Measurements from ENCODE around the gene CPSF7. TPM values are rescaled to one million over a fixed set of nuclear protein-coding genes. Genes with fewer than 3 reads are reported as not detected.

The CPSF7 gene
- polyA plus RNA-seq, 1 of the 3 experiments (the other 2 are of a cell fraction): 44.0 TPM

- Histone ChIP-seq H3K4me2 (no peak overlapping the region), H3K4me3 (ENCODE audit: low read depth in 2 of 2, low read length in 1 of 2) (no peak overlapping the region), H3K27ac (ENCODE audit: low read depth in 2 of 2, low read length in 1 of 2) (no peak overlapping the region), H3K4me1 (ENCODE audit: control insufficient read depth in 1 of 2, insufficient read depth in 2 of 2, low read depth in 1 of 2, low read length in 1 of 2) (no peaks in the 10 kb centered on the region), H3F3A (replicated peaks; ENCODE audit: insufficient read depth) (peaks cover 16% of the 10 kb centered on the region), H3K36me3 (replicated peaks in 1 of 2; ENCODE audit: control insufficient read depth in 1 of 2, insufficient read depth in 2 of 2, low read length in 1 of 2) (peaks cover 73 to 79% of the 10 kb centered on the region in 2 experiments), H4K20me1 (ENCODE audit: insufficient read depth) (0 out of 2 replicates have a peak, but pooled peaks cover 6% of the 10 kb centered on the region), H3K9me3 (no peaks in the 10 kb centered on the region), H3K79me2 (ENCODE audit: insufficient read depth) (peaks cover 14% of the 10 kb centered on the region; the same call in 1 of the 2 replicates), H3K27me3 (ENCODE audit: insufficient read depth) (no peaks in the 10 kb centered on the region), H3K9me2 (no peaks in the 10 kb centered on the region), H3K9ac (no peak overlapping the region), H2AFZ (ENCODE audit: low read depth) (no peak overlapping the region)
- ChIA-PET POLR2A (no interaction called here), CTCF (interaction anchor here (1.0 to 1.9 kb wide), 2 partner anchors 13 to 20 kb away, joined by 4 to 6 read pairs; no protein-coding TSS in a partner anchor)
- WGBS (ENCODE audit: low lambda C conversion rate): 100% methylated on average over 2 of the region's 2 CpGs
- DNase-seq: no peak
- TF ChIP-seq RXRA (IDR thresholded peaks at IDR 0.05; ENCODE audit: borderline replicate concordance, low read depth) (no peak), YY1 (IDR thresholded peaks at IDR 0.05; ENCODE audit: low read depth) (no peak), MEF2A (IDR thresholded peaks at IDR 0.05; ENCODE audit: borderline replicate concordance, low read depth) (no peak), MXI1 (IDR thresholded peaks at IDR 0.05; ENCODE audit: low read depth, low read length) (no peak), NRF1 (IDR thresholded peaks at IDR 0.05; ENCODE audit: low read depth, low read length) (no peak)
- TF ChIP-seq, protein P1, sequence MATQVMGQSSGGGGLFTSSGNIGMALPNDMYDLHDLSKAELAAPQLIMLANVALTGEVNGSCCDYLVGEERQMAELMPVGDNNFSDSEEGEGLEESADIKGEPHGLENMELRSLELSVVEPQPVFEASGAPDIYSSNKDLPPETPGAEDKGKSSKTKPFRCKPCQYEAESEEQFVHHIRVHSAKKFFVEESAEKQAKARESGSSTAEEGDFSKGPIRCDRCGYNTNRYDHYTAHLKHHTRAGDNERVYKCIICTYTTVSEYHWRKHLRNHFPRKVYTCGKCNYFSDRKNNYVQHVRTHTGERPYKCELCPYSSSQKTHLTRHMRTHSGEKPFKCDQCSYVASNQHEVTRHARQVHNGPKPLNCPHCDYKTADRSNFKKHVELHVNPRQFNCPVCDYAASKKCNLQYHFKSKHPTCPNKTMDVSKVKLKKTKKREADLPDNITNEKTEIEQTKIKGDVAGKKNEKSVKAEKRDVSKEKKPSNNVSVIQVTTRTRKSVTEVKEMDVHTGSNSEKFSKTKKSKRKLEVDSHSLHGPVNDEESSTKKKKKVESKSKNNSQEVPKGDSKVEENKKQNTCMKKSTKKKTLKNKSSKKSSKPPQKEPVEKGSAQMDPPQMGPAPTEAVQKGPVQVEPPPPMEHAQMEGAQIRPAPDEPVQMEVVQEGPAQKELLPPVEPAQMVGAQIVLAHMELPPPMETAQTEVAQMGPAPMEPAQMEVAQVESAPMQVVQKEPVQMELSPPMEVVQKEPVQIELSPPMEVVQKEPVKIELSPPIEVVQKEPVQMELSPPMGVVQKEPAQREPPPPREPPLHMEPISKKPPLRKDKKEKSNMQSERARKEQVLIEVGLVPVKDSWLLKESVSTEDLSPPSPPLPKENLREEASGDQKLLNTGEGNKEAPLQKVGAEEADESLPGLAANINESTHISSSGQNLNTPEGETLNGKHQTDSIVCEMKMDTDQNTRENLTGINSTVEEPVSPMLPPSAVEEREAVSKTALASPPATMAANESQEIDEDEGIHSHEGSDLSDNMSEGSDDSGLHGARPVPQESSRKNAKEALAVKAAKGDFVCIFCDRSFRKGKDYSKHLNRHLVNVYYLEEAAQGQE (IDR thresholded peaks at IDR 0.05; ENCODE audit: low read depth, low read length): no peak
Observed at GRCh38 chr11:61406067-61406466, 23.7 kb downstream of the CPSF7 start.

DNA sequence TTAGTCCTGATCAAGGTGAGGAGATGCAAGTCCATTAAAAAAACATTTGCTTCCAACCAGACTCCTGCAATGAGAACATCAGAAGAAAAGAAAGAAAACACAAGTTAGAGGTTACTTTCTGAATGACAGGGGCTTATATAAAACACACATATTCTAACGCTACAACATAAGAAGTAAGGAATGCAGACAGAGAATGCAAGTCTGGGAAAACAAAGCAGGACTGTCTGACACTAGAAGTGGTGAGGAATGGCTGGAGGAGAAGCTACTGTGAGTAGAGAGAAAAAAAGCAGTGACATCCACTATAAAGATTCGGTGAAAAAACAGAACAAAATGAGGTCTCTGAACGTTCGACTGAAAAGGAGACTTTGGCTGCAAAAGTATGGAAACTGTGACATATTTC is 25.1 kb downstream of the CPSF7 start:
- peaks cover 7% of the 10 kb centered on the region; the same call in 1 of the 2 replicates for H3K79me2 ChIP-seq (ENCODE audit: insufficient read depth)
- no peak overlapping the region for H3K27ac ChIP-seq (ENCODE audit: low read depth in 2 of 2, low read length in 1 of 2)
- H4K20me1 ChIP-seq (ENCODE audit: insufficient read depth): 0 out of 2 replicates have a peak, but pooled peaks cover 6% of the 10 kb centered on the region
- H2AFZ ChIP-seq (ENCODE audit: low read depth): no peak overlapping the region
- no peak for DNase-seq
- TF ChIP-seq, protein P2, sequence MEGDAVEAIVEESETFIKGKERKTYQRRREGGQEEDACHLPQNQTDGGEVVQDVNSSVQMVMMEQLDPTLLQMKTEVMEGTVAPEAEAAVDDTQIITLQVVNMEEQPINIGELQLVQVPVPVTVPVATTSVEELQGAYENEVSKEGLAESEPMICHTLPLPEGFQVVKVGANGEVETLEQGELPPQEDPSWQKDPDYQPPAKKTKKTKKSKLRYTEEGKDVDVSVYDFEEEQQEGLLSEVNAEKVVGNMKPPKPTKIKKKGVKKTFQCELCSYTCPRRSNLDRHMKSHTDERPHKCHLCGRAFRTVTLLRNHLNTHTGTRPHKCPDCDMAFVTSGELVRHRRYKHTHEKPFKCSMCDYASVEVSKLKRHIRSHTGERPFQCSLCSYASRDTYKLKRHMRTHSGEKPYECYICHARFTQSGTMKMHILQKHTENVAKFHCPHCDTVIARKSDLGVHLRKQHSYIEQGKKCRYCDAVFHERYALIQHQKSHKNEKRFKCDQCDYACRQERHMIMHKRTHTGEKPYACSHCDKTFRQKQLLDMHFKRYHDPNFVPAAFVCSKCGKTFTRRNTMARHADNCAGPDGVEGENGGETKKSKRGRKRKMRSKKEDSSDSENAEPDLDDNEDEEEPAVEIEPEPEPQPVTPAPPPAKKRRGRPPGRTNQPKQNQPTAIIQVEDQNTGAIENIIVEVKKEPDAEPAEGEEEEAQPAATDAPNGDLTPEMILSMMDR (IDR thresholded peaks at IDR 0.05): no peak
- TF ChIP-seq SMC3 (IDR thresholded peaks at IDR 0.05; ENCODE audit: low read depth, low read length) (no peak), GABPA (IDR thresholded peaks at IDR 0.05; ENCODE audit: low read depth) (no peak), FOXM1 (IDR thresholded peaks at IDR 0.05; ENCODE audit: low read depth) (no peak), TAF1 (IDR thresholded peaks at IDR 0.05; ENCODE audit: borderline replicate concordance, low read depth, low read length) (no peak), TEAD4 (IDR thresholded peaks at IDR 0.05; ENCODE audit: borderline replicate concordance, insufficient read depth) (no peak), IRF3 (IDR thresholded peaks at IDR 0.05; ENCODE audit: low read depth, low read length) (no peak), MXI1 (IDR thresholded peaks at IDR 0.05; ENCODE audit: low read depth, low read length) (no peak), SIN3A (IDR thresholded peaks at IDR 0.05; ENCODE audit: borderline replicate concordance, low read depth, low read length) (no peak)
- H3K9me3 ChIP-seq: no peaks in the 10 kb centered on the region
- H3K36me3 ChIP-seq (replicated peaks in 1 of 2; ENCODE audit: control insufficient read depth in 1 of 2, insufficient read depth in 2 of 2, low read length in 1 of 2): peaks cover 59 to 74% of the 10 kb centered on the region in 2 experiments
- no peak overlapping the region for H3K9ac ChIP-seq
- H3K4me2 ChIP-seq: no peak overlapping the region
- H3K9me2 ChIP-seq: no peaks in the 10 kb centered on the region
- H3K4me3 ChIP-seq (ENCODE audit: low read depth in 2 of 2, low read length in 1 of 2): no peak overlapping the region
- no peaks in the 10 kb centered on the region for H3K27me3 ChIP-seq (ENCODE audit: insufficient read depth)
- H3F3A ChIP-seq (replicated peaks; ENCODE audit: insufficient read depth): peaks cover 16% of the 10 kb centered on the region
- CTCF ChIA-PET: no interaction called here
- no peaks in the 10 kb centered on the region for H3K4me1 ChIP-seq (ENCODE audit: control insufficient read depth in 1 of 2, insufficient read depth in 2 of 2, low read depth in 1 of 2, low read length in 1 of 2)
- 96% methylated on average over 4 of the region's 4 CpGs for WGBS (ENCODE audit: low lambda C conversion rate)
- POLR2A ChIA-PET: no interaction called here
